Left lung (tissue), 10 donors: ENCODE measurements around the gene DGKI. TPM values are rescaled to one million over a fixed set of nuclear protein-coding genes. Genes with fewer than 3 reads are reported as not detected.

ENCODE experiments used
- ATAC-seq: fragments of 200-7000 bp; cut with Tn5 transposase; one replicate; pipeline ENCODE4 v1.9.1; 2020; ENCODE audit warnings: moderate library complexity
- DNase-seq, 4 donors: peaks; one replicate each; pipeline ENCODE4 v3.0.0-alpha.2; 2013 to 2020
- H3K27ac ChIP-seq, 2 donors: fragments of 200-600 bp; sonication (generic) in 1 of 2; one replicate each; pipeline versions ENCODE4 v1.5.0 to v1.8.0; 2020 to 2021
- H3K27me3 ChIP-seq, 2 donors: fragments of 200-600 bp; sonication (generic) in 1 of 2; one replicate each; pipeline versions ENCODE4 v1.5.0 to v1.8.0; 2020 to 2021
- H3K36me3 ChIP-seq, 2 donors: fragments of 200-600 bp; sonication (generic) in 1 of 2; one replicate each; pipeline versions ENCODE4 v1.5.0 to v1.8.0; 2020 to 2021
- H3K4me1 ChIP-seq, 2 donors: fragments of 200-600 bp; one replicate each; pipeline ENCODE4 v1.8.0; 2021
- H3K4me3 ChIP-seq, 2 donors: fragments of 200-600 bp; sonication (generic) in 1 of 2; one replicate each; pipeline versions ENCODE4 v1.5.0 to v1.8.0; 2020 to 2021; ENCODE audit warnings: mild to moderate bottlenecking in 1 of 2
- H3K9me3 ChIP-seq, 2 donors: fragments of 200-600 bp; sonication (generic) in 1 of 2; one replicate each; pipeline versions ENCODE4 v1.5.0 to v1.8.0; 2020 to 2021
- intact Hi-C, 2 donors: fragments of 100-400 bp; cut with DNase I; formaldehyde crosslinking; loops; one replicate each; pipeline versions ENCODE4 v1.11.2 to v1.14.2; 2022
- polyA plus RNA-seq, 6 donors: library from polyadenylated mRNA; unstranded; fragments of 120-200 nt; gene quantifications; one replicate each; pipeline ENCODE4 v1.2.1, GENCODE V29; 2013; ENCODE audit not compliant: insufficient read length in 6 of 6
- total RNA-seq, 2 donors: library from RNA; stranded (reverse); fragmentation: NEBNext Ultra II Directional; extraction: Animal tissue kit (Norgen Biotek cat#: 25700); gene quantifications; one replicate each; pipeline ENCODE4 v1.2.1, GENCODE V29; 2021
- TF ChIP-seq, protein P1 (sequence below), 2 donors: fragments of 200-600 bp; sonication (generic) in 1 of 2; IDR thresholded peaks; one replicate each; pipeline versions ENCODE4 v1.5.0 to v1.8.0; 2021; ENCODE audit warnings: antibody characterized with exemption in 2 of 2
- donor health status: DM: no; HTN: yes; CAD: no.
- donor health status: DM: no; HTN: no; CAD: no.

DGKI gene
- total and polyA plus RNA-seq, 8 donors = 0.34 to 1.4 (median 0.50) TPM

- DNase-seq = no peak
- H3K4me3 ChIP-seq = no peak overlapping the region
- H3K27me3 ChIP-seq = no peaks in the 10 kb centered on the region
- no peaks in the 10 kb centered on the region for H3K4me1 ChIP-seq
- intact Hi-C loops = no loop called here
- no peaks in the 10 kb centered on the region for H3K36me3 ChIP-seq
- no peaks in the 10 kb centered on the region for H3K9me3 ChIP-seq
- ATAC-seq = no peak
- TF ChIP-seq, protein P1, sequence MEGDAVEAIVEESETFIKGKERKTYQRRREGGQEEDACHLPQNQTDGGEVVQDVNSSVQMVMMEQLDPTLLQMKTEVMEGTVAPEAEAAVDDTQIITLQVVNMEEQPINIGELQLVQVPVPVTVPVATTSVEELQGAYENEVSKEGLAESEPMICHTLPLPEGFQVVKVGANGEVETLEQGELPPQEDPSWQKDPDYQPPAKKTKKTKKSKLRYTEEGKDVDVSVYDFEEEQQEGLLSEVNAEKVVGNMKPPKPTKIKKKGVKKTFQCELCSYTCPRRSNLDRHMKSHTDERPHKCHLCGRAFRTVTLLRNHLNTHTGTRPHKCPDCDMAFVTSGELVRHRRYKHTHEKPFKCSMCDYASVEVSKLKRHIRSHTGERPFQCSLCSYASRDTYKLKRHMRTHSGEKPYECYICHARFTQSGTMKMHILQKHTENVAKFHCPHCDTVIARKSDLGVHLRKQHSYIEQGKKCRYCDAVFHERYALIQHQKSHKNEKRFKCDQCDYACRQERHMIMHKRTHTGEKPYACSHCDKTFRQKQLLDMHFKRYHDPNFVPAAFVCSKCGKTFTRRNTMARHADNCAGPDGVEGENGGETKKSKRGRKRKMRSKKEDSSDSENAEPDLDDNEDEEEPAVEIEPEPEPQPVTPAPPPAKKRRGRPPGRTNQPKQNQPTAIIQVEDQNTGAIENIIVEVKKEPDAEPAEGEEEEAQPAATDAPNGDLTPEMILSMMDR (IDR thresholded peaks at IDR 0.05) = no peak
- H3K27ac ChIP-seq = no peak overlapping the region
Observed at GRCh38 chr7:137743021-137743420, 103.8 kb downstream of the DGKI start.

- H3K4me3 ChIP-seq = no peak overlapping the region
- DNase-seq (no peak), ATAC-seq (no peak)
- no peaks in the 10 kb centered on the region for H3K27me3 ChIP-seq
- no peaks in the 10 kb centered on the region for H3K36me3 ChIP-seq
- no peak overlapping the region for H3K27ac ChIP-seq
- intact Hi-C loops = no loop called here
- H3K9me3 ChIP-seq = no peaks in the 10 kb centered on the region
- TF ChIP-seq, protein P1 (IDR thresholded peaks at IDR 0.05) = no peak
- no peaks in the 10 kb centered on the region for H3K4me1 ChIP-seq
Observed at GRCh38 chr7:137742051-137742450, 104.7 kb downstream of the DGKI start.

DNA sequence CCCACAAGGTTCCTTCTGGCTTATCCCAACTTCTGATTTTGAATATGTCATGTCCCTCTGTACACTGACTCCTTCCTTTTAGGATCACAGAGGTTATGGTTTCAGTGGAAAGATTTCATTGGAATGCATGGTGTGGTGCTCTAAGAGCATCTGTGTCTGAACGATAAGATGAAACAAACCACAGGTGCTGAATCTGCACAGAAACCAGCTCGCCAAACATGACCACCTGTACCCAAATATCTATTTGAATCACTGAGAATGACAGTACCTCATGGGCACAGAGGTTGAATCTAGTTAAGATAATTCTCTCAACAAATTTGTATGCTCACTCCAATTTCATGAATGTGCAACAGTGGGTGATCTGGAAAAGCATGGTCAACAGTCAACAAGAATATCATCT is 105.3 kb downstream of the DGKI start:
- Histone ChIP-seq H3K27me3 (no peaks in the 10 kb centered on the region), H3K27ac (no peak overlapping the region), H3K9me3 (no peaks in the 10 kb centered on the region), H3K4me1 (no peaks in the 10 kb centered on the region), H3K36me3 (no peaks in the 10 kb centered on the region), H3K4me3 (no peak overlapping the region)
- TF ChIP-seq, protein P1 (IDR thresholded peaks at IDR 0.05) = no peak
- DNase-seq (no peak), ATAC-seq (no peak)
- intact Hi-C loops = no loop called here

DNA sequence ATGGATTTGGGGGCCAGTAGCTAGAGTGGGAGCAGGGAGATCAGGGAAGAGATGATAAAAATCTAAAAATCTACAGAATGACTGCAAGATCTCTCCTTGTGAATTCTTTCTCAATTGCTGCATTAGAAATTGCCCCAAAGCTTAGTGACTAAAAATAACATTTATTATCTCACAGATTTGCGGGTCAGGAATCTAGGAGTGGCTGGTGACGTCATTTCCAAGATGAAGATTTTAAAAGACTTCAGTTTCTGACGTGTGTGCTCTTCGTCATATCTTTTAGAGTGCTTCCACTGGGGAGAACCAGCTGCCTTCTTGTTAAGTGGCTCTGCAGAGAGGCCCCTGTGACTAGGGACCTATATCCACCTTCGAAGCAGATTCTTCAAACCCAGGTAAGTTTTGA is 112.6 kb downstream of the DGKI start:
- no peaks in the 10 kb centered on the region for H3K4me1 ChIP-seq
- TF ChIP-seq, protein P1 (IDR thresholded peaks at IDR 0.05) = no peak
- intact Hi-C loops = no loop called here
- no peak for ATAC-seq
- H3K27ac ChIP-seq = no peak overlapping the region
- no peak for DNase-seq
- H3K9me3 ChIP-seq = no peaks in the 10 kb centered on the region
- no peak overlapping the region for H3K4me3 ChIP-seq
- no peaks in the 10 kb centered on the region for H3K36me3 ChIP-seq
- H3K27me3 ChIP-seq = no peaks in the 10 kb centered on the region

GRCh38 chr7:137732168-137732567 is 114.6 kb downstream of the DGKI start:
- Histone ChIP-seq H3K27ac (no peak overlapping the region), H3K27me3 (no peaks in the 10 kb centered on the region), H3K4me3 (no peak overlapping the region), H3K9me3 (no peaks in the 10 kb centered on the region), H3K36me3 (no peaks in the 10 kb centered on the region), H3K4me1 (no peaks in the 10 kb centered on the region)
- intact Hi-C loops = no loop called here
- ATAC-seq (no peak), DNase-seq (no peak)
- TF ChIP-seq, protein P1 (IDR thresholded peaks at IDR 0.05) = no peak
